Measurements from ENCODE around the gene SEMA3E.

SEMA3E gene

GRCh38 chr7:83355143-83355542 lies 293.8 kb downstream of the SEMA3E start:
- TF ChIP-seq JUND (IDR thresholded peaks at IDR 0.05; ENCODE audit: low read depth) = no peak
- in situ Hi-C loops (cut with HindIII; ENCODE audit: low pct_unique_long_range_greater_than_20kb, low sequenced_read_pairs) = no loop called here
- DNase-seq (ENCODE audit: low read depth in 1 of 2, low spot score in 1 of 2) = no peak

GRCh38 chr7:83347945-83348444 lies 300.9 kb downstream of the SEMA3E start:
- in situ Hi-C loops (cut with HindIII; ENCODE audit: low pct_unique_long_range_greater_than_20kb, low sequenced_read_pairs) = no loop called here
- no peak for DNase-seq (ENCODE audit: low read depth in 1 of 2, low spot score in 1 of 2)
- no peak for TF ChIP-seq JUND (IDR thresholded peaks at IDR 0.05; ENCODE audit: low read depth)

DNA sequence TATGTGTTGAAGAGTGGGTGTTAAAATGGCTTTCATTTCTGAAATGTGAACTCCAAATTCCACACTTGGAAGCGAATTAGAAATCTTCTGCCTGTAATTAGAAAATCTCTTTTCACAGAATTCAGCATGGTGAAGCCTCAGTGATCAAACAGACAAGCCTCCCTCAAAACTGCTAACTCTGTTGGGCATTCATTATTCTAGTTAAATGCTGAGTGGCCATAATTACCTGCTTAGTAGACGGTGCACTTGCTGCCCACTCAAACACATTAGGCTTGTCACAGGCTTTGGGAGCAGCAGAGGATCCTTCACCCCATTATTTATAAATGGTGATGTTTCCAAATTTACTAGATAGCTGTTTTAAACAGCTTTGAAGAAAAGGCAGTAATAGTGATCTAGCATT lies 309.0 kb downstream of the SEMA3E start:
- in situ Hi-C loops (cut with HindIII; ENCODE audit: low pct_unique_long_range_greater_than_20kb, low sequenced_read_pairs) = no loop called here
- no peak for DNase-seq (ENCODE audit: low read depth in 1 of 2, low spot score in 1 of 2)
- no peak for TF ChIP-seq JUND (IDR thresholded peaks at IDR 0.05; ENCODE audit: low read depth)

DNA sequence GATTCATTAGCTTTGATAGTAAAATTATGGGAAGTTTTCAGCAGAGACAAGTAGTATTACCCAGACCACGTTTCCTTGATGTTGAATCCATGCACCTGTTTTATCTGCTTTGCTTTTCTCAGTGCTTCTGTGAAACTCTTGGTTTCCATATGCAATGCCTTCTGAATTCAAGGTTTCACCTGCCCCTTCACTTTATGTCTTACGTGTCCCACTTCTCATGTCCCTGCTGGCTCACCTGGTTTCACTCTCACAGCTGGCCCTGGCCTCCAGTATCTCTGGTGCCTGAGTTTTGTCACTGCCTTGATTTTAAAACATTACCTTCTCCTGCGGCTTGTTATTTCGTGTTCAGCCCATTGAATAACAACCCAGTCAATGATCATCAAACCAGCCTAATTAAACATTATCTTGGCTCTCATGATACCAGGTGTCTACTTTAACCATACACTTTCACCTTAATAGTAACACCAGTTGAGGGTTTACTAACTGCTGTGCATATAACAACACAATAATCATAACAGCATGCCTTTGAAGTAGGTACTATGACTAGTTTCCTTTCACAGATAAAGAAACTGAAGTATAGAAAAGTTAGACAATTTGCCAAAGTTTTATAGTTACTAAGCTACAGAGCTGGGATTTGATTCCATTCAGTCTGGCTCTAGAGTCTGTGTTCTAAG lies 310.5 kb downstream of the SEMA3E start:
- no peak for DNase-seq (ENCODE audit: low read depth in 1 of 2, low spot score in 1 of 2)
- in situ Hi-C loops (cut with HindIII; ENCODE audit: low pct_unique_long_range_greater_than_20kb, low sequenced_read_pairs) = no loop called here
- no peak for TF ChIP-seq JUND (IDR thresholded peaks at IDR 0.05; ENCODE audit: low read depth)

DNA sequence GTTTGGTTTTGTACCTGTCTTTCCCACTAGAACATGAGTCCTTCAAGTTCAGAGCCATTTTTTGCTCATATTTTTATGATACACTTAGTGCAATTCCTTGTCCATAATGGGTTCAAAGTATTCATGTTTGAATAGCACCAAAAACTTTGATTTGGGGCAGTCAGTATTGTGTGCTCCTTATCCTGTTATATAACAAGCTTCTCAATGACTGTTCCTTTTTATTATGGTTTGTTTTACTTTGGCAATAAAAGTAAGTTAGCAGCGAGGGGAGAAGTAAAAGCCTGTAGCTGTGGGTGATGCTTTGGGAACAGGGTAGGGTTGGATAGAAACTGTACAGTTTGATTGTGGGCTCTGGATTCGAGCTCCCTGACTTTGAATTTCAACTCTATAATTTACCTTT lies 311.9 kb downstream of the SEMA3E start:
- DNase-seq (ENCODE audit: low read depth in 1 of 2, low spot score in 1 of 2) = no peak
- no peak for TF ChIP-seq JUND (IDR thresholded peaks at IDR 0.05; ENCODE audit: low read depth)

DNA sequence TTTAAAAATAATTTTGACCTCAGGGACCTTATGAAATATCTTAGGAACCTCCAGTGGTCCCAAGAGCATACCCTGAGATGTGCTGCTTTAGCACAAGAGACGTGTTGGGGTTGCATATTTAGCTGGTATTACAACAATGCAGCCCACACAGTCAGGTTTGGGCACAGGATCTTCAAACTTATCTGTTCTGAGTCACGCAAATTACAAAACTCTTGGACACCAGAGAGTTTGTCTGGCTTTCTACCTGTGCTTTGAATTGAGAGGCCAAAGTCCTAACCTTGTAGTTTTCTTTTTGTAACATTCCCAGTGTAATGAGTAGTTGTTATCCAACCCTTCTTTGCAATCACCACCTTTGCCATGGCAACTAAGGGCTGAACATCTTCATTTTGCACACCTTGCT lies 322.7 kb downstream of the SEMA3E start:
- in situ Hi-C loops (cut with HindIII; ENCODE audit: low pct_unique_long_range_greater_than_20kb, low sequenced_read_pairs) = no loop called here
- no peak for DNase-seq (ENCODE audit: low read depth in 1 of 2, low spot score in 1 of 2)
- no peak for TF ChIP-seq JUND (IDR thresholded peaks at IDR 0.05; ENCODE audit: low read depth)

More for the DNA sequence above, 311.9 kb downstream of the SEMA3E start:
- in situ Hi-C loops (cut with HindIII; ENCODE audit: low pct_unique_long_range_greater_than_20kb, low sequenced_read_pairs) = no loop called here

GRCh38 chr7:83325083-83325482 lies 323.9 kb downstream of the SEMA3E start:
- no peak for TF ChIP-seq JUND (IDR thresholded peaks at IDR 0.05; ENCODE audit: low read depth)
- in situ Hi-C loops (cut with HindIII; ENCODE audit: low pct_unique_long_range_greater_than_20kb, low sequenced_read_pairs) = no loop called here

GRCh38 chr7:83324596-83324995 lies 324.3 kb downstream of the SEMA3E start:
- no peak for DNase-seq (ENCODE audit: low read depth in 1 of 2, low spot score in 1 of 2)
- TF ChIP-seq JUND (IDR thresholded peaks at IDR 0.05; ENCODE audit: low read depth) = no peak
- in situ Hi-C loops (cut with HindIII; ENCODE audit: low pct_unique_long_range_greater_than_20kb, low sequenced_read_pairs) = no loop called here

More at GRCh38 chr7:83325083-83325482, 323.9 kb downstream of the SEMA3E start:
- DNase-seq (ENCODE audit: low read depth in 1 of 2, low spot score in 1 of 2) = no peak

GRCh38 chr7:83321011-83321410 lies 327.9 kb downstream of the SEMA3E start:
- no peak for TF ChIP-seq JUND (IDR thresholded peaks at IDR 0.05; ENCODE audit: low read depth)
- DNase-seq (ENCODE audit: low read depth in 1 of 2, low spot score in 1 of 2) = no peak
- in situ Hi-C loops (cut with HindIII; ENCODE audit: low pct_unique_long_range_greater_than_20kb, low sequenced_read_pairs) = no loop called here

GRCh38 chr7:83313931-83314330 lies 335.0 kb downstream of the SEMA3E start:
- DNase-seq (ENCODE audit: low read depth in 1 of 2, low spot score in 1 of 2) = no peak
- in situ Hi-C loops (cut with HindIII; ENCODE audit: low pct_unique_long_range_greater_than_20kb, low sequenced_read_pairs) = no loop called here
- TF ChIP-seq JUND (IDR thresholded peaks at IDR 0.05; ENCODE audit: low read depth) = no peak

Measured in T47D (cell line).